Subcutaneous adipose tissue (tissue), 4 donors: ENCODE data around the gene HOXA4. TPM values are rescaled to one million over a fixed set of nuclear protein-coding genes. Genes with fewer than 3 reads are reported as not detected.

Experiments used
- CTCF ChIP-seq: fragments of 450-650 bp; IDR thresholded peaks from one replicate; pipeline ENCODE4 v1.5.1; 2016; ENCODE audit warnings: low read depth, mild to moderate bottlenecking, control low read depth, antibody characterized with exemption, moderate library complexity
- total RNA-seq, 4 donors: library from RNA; depleted of rRNA; stranded (reverse); fragments of >200 nt; gene quantifications; one replicate each; pipeline ENCODE4 v1.1.0, GENCODE V29; 2016

The HOXA4 gene
- total RNA-seq, 4 donors from 2014 or later = 1.2 to 2.4 (median 1.5) TPM; not detected in 1

- no peak for TF ChIP-seq CTCF
Measured at GRCh38 chr7:27149842-27150567, 19.4 kb upstream of the HOXA4 start.

- no peak for TF ChIP-seq CTCF
Measured at GRCh38 chr7:27148756-27149641, 18.4 kb upstream of the HOXA4 start.

- TF ChIP-seq CTCF = no peak
Measured at GRCh38 chr7:27148031-27148755, 17.6 kb upstream of the HOXA4 start.

- no peak for TF ChIP-seq CTCF
Measured at GRCh38 chr7:27147199-27148030, 16.9 kb upstream of the HOXA4 start, which contains the start of gene HOXA6. TSS of gene HOXA6 (minus strand) at chr7:27147774. CDS start at chr7:27147749, 25 bp downstream.

- TF ChIP-seq CTCF = no peak
Measured at GRCh38 chr7:27146491-27147198, 16.1 kb upstream of the HOXA4 start.

- no peak for TF ChIP-seq CTCF
Measured at GRCh38 chr7:27145914-27146412, 15.4 kb upstream of the HOXA4 start.
